Erythroblast (primary cell): ENCODE measurements around the gene TNRC6B.

Experiments
- GATA1 ChIP-seq: IDR thresholded peaks from 2 replicates; pipeline ENCODE4 v1.6.1; 2011; ENCODE audit warnings: low read depth, mild to moderate bottlenecking, control low read depth, low read length, moderate library complexity
- POLR2A ChIP-seq: IDR thresholded peaks from 2 replicates; pipeline ENCODE4 v1.6.1; 2011; ENCODE audit warnings: mild to moderate bottlenecking, low read length

- no peak for TF ChIP-seq POLR2A
- TF ChIP-seq GATA1: no peak
Observed at GRCh38 chr22:40218723-40219294, 41.1 kb downstream of the TNRC6B start.
